GM19025 (cell line): Measurements from ENCODE around the gene PADI1.
"Not testable (repeated sequence)": the region's sequence is repeated elsewhere in the genome, so short reads cannot be mapped to it uniquely, and the experiment has no call there.

Experiments used
- ATAC-seq: cut with Tn5 transposase; IDR thresholded peaks from one replicate; pipeline ENCODE4 v1.9.1; 2021; ENCODE audit warnings: mild to moderate bottlenecking, low read depth, moderate library complexity; ENCODE audit not compliant: unreplicated experiment

The PADI1 gene

DNA sequence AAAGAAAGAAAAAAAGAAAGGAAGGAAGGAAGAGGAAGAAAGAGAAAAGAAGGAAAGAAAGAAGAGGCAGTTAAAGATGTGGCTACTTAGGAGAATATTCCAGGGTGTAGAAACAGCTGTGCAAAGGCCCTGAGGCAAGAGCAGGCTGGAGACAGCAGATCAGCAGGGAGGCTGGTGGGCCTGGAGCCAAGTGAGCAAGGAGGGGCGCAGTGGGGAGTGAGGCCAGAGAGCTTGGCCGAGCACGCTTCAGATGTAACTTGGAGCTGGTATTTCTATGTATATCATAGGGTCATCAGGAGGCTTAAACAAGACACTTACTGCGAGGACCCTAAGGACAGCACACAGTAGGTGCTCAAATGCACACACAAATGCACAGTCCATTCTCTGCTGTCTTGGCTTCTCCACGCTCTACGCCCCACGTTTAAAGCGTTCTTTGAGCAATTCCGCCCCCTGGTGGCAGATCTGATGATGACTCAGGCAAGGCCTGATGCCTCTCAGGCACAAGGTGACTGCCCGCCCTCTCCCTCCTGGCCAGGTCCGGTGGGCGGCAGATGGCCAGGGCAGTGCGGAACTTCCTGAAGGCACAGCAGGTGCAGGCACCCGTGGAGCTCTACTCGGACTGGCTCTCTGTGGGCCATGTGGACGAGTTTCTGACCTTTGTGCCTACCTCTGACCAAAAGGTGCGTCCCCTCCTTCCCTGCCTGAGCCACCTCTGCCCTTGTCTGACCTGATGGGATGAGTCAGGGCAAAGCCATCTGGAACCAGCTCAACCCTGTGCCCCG lies 32.0 kb downstream of the PADI1 start:
- no peak for ATAC-seq

GRCh38 chr1:17237561-17237903 lies 32.6 kb downstream of the PADI1 start:
- no peak for ATAC-seq

DNA sequence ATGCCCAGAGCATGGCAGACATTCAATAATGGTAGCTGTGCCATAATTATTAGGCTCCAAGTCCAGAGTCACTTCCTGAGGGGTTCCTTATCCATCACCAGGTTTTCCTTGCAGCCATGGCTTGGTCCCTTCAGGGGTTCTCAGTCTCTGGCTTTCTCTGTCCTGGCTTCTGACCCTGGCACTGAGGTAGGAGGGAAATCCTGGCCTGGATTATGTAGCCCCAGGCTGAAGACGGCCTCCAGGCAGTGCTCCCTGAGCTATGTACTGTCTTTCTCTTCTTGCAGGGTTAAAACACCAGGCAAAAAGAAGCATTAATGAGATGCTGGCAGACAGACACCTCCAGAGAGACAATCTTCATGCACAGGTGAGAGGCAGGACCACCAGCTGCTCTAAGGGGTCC lies 34.5 kb downstream of the PADI1 start:
- ATAC-seq, result no peak

GRCh38 chr1:17241011-17241779 lies 36.3 kb downstream of the PADI1 start:
- not testable (repeated sequence) for ATAC-seq

DNA sequence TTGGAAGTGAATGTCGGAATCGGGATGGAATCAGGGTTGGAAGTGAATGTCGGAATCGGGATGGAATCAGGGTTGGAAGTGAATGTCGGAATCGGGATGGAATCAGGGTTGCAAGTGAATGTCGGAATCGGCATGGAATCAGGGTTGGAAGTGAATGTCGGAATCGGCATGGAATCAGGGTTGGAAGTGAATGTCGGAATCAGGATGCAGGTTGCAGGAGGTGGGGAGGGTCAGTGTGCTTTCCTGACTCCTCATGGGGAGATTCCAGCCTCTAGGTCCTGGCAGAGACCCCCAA lies 36.8 kb downstream of the PADI1 start:
- not testable (repeated sequence) for ATAC-seq

GRCh38 chr1:17243274-17243673 lies 38.3 kb downstream of the PADI1 start:
- ATAC-seq, result no peak

DNA sequence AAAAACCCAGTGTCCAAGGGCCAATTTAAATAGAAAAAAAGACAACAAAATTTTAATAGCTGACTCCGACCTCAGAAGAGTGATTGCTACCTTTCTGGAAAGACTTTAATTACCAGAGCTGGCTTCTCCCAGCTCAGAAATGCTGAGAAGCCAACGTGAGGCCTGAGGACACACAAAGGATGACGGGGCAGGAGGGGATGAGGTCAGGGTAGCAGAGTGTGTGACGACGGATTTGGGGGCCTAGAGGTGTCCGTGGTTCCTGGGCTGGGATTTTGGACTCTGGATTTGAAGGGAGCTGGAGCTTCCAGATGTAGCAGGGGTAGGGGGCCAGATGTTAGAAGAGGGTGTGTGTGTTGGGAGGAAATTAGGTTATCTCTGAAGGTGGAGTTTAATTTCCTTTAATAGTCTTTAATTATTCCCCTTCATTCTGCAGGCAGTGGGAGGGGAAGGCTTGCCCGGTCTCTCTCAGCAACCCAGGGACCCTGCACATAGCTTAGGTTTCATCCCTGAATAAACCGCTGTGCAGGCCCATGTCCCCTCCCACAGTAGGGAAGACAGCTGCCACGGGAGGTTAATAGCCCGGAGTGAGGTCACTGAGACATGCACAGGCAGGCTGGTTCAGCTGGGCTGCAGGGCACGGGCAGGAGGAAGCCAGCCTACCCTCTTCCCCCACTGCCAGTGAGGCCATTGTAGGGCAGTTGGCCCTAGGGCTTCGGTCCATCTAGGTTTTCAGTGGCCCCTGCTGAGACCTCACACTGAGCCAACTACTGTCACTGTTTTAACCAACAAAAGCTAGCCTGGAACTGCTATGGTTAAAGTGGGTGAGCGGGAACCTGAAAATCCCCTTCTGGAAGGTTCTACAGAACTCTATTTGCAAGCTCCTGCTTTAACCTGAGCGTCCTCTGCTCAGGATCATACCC lies 40.2 kb downstream of the PADI1 start:
- no peak for ATAC-seq

- ATAC-seq, result no peak
Observed at GRCh38 chr1:17245816-17246325, 40.9 kb downstream of the PADI1 start.

- ATAC-seq, result no peak
Observed at GRCh38 chr1:17246971-17247370, 42.0 kb downstream of the PADI1 start.

- no peak for ATAC-seq
Observed at GRCh38 chr1:17248781-17249180, 43.9 kb downstream of the PADI1 start, which contains the start of gene PADI3. TSS of gene PADI3 (plus strand) at chr1:17249098. CDS start at chr1:17249138, 40 bp downstream.

- no peak for ATAC-seq
Observed at GRCh38 chr1:17250601-17251000, 45.7 kb downstream of the PADI1 start.

DNA sequence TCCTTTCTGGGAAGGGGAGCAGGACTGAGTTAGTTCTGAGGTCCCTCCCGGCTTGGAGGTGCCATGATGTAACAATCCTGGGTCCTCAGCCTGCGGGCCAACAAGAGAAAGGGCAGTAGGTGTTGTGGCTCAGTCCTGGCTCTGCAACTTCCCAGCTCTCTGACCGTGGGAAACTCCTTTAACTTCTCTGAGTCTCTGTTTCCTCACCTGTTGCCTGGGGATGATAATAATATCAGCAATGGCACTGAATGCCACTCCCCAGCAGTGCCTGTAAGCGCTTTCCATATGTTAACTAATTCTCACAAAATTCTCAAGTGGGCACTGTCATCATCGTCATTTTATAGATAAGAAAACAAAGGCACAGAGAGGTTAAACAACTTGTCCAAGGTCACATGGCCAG lies 46.3 kb downstream of the PADI1 start:
- ATAC-seq, result no peak

GRCh38 chr1:17251701-17252376 lies 46.9 kb downstream of the PADI1 start:
- no peak for ATAC-seq

GRCh38 chr1:17255336-17255735 lies 50.4 kb downstream of the PADI1 start:
- no peak for ATAC-seq

GRCh38 chr1:17258116-17258757 lies 53.3 kb downstream of the PADI1 start:
- ATAC-seq, result no peak

DNA sequence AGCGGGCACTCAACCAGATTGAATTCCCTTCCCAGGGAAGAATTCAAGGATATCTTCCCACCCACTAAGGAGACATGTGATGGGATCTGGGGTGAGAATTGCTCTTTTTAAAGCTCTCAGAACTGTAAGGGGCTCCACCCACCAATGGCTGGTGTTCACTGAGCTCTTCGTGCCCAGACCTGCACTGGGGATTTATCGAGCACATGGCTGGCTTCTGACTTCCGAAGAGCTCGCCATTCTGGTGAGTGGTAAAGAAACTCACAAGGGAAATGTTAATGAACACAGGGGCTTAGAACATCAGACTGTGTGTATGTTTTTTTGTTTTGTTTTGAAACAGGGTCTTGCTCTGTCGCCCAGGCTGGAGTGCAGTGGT lies 53.8 kb downstream of the PADI1 start:
- ATAC-seq, result no peak

DNA sequence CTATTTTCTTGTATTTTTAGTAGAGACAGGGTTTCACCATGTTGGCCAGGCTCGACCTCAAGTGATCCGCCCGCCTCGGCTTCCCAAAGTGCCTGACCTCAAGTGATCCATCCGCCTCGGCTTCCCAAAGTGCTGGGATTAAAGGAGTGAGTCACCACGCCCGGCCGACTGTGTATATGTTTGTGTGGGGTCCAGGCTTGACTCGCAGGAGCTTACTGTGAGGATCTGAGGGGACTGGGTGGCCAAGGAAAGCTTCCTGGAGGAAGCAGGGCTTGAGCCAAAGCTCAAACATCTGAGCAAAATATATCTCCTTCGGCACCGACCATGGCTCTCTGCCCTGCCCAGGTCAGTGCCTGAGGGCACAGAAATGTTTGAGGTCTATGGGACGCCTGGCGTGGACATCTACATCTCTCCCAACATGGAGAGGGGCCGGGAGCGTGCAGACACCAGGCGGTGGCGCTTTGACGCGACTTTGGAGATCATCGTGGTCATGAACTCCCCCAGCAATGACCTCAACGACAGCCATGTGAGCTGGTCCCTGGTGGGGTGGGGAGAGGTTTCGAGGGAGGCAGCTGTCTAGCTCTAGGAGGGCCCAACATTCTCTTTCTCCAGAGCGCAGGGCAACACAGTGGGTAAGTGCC lies 54.4 kb downstream of the PADI1 start:
- ATAC-seq, result no peak

GRCh38 chr1:17260264-17260663 lies 55.3 kb downstream of the PADI1 start:
- no peak for ATAC-seq

DNA sequence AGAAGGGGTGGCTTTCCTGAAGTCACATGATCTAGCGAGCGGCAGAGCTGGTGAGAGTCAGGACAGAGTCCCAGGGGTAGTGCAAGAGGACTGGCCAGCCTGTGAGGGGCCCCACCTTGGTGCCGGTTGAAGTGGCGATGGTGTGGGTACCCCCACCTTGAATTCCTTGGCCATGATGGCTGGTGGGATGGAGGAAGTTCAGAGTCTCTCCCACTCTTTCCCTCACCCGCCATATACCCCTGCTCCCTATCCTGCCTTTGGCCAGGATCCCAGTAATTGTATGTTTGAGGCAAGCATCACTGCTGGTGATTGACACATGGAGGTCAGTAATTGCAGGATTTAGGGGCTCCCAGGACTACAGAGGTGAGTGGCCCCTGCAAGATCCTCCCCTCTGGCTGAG lies 55.8 kb downstream of the PADI1 start:
- no peak for ATAC-seq
